NCI-H187 (cell line): Measurements from ENCODE around the gene HLA-B.
"Not testable (repeated sequence)": the region's sequence is repeated elsewhere in the genome, so short reads cannot be mapped to it uniquely, and the experiment has no call there.

Experiments
- DNase-seq, 2 experiments: peaks; one replicate each; lab custom pipeline; 2025; lab: John Stamatoyannopoulos, UW

HLA-B gene

GRCh38 chr6:31383149-31383548 is 26.2 kb upstream of the HLA-B start:
- no peak for DNase-seq

- no peak for DNase-seq
Measured at GRCh38 chr6:31381666-31382065, 24.7 kb upstream of the HLA-B start.

GRCh38 chr6:31379850-31380249 is 22.9 kb upstream of the HLA-B start:
- no peak for DNase-seq

- no peak for DNase-seq
Measured at GRCh38 chr6:31378721-31379103, 21.7 kb upstream of the HLA-B start.

- DNase-seq: no peak
Measured at GRCh38 chr6:31378062-31378720, 21.2 kb upstream of the HLA-B start.

- no peak for DNase-seq
Measured at GRCh38 chr6:31377029-31377428, 20.1 kb upstream of the HLA-B start.

- DNase-seq: no peak
Measured at GRCh38 chr6:31375699-31376098, 18.7 kb upstream of the HLA-B start.

GRCh38 chr6:31374118-31374517 is 17.1 kb upstream of the HLA-B start:
- not testable (repeated sequence) for DNase-seq

- no peak for DNase-seq
Measured at GRCh38 chr6:31368461-31368860, 11.5 kb upstream of the HLA-B start.

GRCh38 chr6:31366693-31367470 is 9.9 kb upstream of the HLA-B start:
- DNase-seq: peak; percentile 45 to 68

GRCh38 chr6:31365864-31366263 is 8.9 kb upstream of the HLA-B start:
- DNase-seq: no peak

- DNase-seq: no peak
Measured at GRCh38 chr6:31363811-31364210, 6.8 kb upstream of the HLA-B start.

- DNase-seq: no peak
Measured at GRCh38 chr6:31362751-31363150, 5.8 kb upstream of the HLA-B start.

- no peak for DNase-seq
Measured at GRCh38 chr6:31359581-31359980, 2.6 kb upstream of the HLA-B start.

GRCh38 chr6:31358302-31358701 is 1.3 kb upstream of the HLA-B start:
- no peak for DNase-seq

- no peak for DNase-seq
Measured at GRCh38 chr6:31357886-31358285, 907 bp upstream of the HLA-B start.

- DNase-seq: no peak
Measured at GRCh38 chr6:31356216-31356945, 598 bp downstream of the HLA-B start.

GRCh38 chr6:31355583-31355948 is 1.4 kb downstream of the HLA-B start:
- no peak for DNase-seq

GRCh38 chr6:31354864-31355582 is 2.0 kb downstream of the HLA-B start:
- DNase-seq: no peak

GRCh38 chr6:31354158-31354863 is 2.7 kb downstream of the HLA-B start:
- no peak for DNase-seq

- no peak for DNase-seq
Measured at GRCh38 chr6:31353384-31353945, 3.5 kb downstream of the HLA-B start.
